Measurements from ENCODE around the gene CCL3.
"Not testable (repeated sequence)": the region's sequence is repeated elsewhere in the genome, so short reads cannot be mapped to it uniquely, and the experiment has no call there.

CCL3 gene

DNA sequence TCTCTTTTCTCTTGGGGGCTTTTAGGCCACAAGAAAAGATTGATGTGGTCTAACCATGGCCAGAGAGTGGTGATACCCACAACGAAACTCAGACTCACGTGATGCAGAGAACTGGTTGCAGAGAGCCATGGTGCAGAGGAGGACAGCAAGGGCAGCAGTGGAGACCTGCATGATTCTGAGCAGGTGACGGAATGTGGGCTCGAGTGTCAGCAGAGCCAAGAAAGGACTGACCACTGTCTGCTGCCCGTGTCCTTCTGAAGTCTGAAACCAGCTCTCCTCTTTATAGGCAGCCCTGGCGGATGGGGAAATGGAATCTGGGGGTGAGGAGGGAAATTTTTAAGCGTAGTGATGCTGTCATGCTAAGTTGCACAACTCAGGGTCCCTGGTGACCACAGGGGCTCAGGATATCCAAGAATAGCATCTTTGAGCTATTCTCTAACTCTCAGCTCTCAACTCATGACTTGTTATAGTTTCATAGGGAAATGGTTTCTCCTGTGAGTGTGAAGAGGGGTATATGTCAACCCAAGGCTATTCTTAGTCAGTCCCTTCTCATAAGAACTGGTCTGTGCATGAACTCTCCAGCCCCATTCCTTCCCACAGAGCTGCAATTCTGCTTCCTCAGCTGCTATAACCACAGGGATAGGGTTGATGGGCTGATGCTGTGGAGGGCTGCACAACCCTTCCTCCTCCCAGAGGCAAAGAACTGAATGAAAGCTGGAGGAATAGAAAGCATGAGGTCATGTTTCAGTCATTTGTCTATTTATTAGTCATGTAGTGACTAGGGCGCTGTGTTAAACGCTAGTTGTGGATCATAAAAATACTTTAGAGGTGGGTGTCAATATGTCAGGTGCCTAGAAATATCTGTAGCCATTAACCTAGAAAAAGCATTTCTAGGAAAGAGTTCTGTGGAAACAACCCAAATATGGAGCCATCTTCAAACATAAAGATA lies at the start of gene CCL3:
TSS of gene CCL3 (minus strand) at position 256 of the 949 bp plus-strand sequence. CDS start at position 171, 85 bp downstream.
- DNase-seq (ENCODE audit: low read depth in 2 of 2): no peak

DNA sequence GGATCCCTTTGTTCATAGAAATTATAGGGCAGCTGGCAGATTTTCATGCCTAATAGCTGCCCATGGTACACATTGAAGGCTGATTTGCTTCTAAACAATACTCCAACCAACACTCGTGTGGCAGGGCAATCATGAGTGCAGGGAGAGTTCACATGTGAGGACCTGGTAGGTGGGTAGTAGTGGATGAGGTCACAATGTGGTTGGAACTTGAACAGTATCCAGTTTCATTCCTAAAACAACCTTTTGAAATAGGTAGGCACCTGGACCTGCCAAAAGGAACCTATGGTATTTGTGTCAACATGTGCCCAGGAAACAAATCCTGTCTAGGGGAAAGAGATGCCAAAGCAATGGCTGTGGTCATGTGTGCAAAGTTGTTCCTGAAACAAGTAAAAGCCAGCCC lies 46.5 kb upstream of the CCL3 start:
- no peak for DNase-seq (ENCODE audit: low read depth in 2 of 2)

DNA sequence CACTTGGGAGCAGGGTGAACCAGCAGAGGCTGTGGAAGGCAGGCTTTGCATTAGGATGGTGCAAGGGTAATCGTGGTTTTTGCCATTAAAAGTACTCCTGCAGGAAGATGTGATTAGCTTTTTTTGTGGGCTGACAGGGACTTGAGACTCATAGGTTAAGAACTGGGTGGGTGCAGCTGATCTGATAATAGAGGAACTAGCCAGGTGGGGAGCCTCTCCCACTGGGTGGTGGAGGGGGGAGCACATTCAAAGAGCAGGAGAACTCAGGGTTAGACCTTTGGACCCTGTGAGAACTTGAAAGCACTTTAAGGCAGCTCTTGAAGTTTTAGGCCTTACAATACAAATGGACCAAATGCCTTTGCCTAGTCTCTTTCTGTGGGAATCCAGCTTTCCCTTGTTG lies 46.1 kb upstream of the CCL3 start:
- no peak for DNase-seq (ENCODE audit: low read depth in 2 of 2)

DNA sequence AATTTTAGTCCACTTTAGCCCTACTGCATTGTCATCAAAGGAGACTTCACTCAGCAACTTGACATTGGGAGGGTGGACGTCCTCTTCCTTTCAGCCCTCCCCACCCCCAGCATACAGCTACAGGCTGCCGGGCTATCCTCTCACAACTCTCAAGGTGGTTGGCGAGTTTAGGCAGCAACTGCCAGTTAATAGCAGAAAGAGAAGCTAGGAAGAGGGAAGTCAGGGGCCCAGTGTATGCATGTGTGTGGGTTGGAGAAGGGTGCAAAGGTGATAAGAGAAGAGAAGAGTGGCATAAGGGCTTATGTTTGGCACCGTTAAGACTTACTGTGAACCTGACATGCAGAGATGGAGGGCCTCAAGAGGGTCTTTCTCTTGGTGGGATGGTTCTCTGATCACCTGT lies 45.5 kb upstream of the CCL3 start:
- no peak for DNase-seq (ENCODE audit: low read depth in 2 of 2)

DNA sequence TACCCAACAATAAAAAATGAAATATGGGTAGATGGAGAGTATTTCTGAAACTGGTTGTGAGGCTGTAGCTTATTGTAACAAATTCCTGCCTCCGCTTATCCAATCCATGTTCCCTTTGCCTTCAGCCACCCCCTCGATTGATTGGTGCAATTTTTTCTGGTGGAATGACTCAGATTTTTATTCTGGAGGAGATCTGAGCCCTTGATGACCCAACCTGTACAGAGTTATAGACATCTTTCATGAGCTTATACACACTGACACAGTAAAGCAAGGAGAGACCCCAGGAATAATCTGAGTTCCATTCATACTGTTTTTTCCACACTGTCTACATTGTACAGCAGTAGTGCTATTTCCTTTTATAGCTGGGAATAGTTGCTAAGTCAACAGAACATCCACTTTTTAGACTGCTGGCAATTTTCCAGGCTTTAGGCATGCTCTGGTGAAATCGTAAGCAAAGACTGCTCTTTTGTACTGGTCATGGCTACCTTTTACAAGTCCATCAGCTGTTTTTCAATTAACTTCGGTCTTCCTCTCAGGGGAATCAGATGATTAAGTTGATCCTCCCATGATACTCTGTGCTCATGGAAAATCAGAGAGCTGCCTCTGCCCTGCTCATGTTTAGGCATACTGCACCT lies 43.8 kb upstream of the CCL3 start:
- DNase-seq (ENCODE audit: low read depth in 2 of 2): no peak

DNA sequence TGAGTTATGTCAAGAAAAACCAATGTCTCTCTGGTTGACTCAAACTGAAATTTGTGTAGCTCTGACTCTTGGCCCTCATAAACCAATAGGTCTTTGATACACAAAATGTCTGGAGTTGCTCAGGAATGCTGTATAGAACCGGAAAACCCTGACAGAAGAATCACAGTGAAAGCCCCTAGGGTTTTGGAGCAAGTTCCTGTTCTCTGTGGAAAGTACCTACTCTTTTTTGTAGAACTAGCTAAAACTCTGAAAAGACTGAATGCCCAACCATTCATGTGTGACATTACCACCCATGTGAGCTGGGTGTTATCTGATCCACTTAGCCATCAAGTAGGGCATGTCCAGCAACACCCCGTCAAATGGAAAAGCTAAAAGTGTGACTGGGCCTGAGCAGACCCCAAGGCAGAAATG lies 42.5 kb upstream of the CCL3 start:
- no peak for DNase-seq (ENCODE audit: low read depth in 2 of 2)

DNA sequence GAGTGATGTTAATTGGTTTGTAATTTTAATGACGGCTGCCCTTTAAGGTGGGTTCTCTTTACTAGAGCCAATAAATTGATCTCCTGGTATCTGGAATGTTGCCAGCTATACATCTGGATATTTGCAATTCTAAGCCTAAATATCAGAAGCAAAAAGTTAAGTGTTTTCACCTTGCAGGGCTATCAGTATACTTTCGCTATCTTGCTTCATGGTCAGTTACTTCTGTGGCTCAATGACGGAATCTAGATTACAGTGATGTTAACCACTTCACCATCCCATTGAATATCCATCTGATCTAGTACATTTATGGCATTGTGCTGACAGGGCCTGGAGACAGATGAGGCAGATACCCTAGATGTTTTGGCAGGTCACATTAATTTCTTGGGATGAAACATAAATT lies 42.0 kb upstream of the CCL3 start:
- DNase-seq (ENCODE audit: low read depth in 2 of 2): no peak

DNA sequence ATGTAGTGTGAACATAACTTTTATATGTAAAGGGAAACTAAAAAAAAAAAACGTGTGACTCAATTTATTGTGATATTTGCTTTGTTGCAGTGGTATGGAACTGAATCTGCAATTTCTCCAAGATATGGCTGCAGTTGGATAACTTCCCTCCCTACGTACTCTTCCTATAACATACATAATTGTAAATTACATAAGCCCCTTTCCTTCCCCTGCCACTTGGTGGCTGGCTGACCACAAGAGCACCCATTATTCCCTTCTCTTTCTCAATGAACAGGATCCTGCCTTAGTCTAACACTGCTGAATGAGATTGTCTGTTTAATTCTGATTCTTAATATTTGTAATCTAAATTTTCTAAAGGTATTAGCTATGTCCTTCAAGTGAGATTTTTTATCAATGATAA lies 41.5 kb upstream of the CCL3 start:
- DNase-seq (ENCODE audit: low read depth in 2 of 2): no peak

DNA sequence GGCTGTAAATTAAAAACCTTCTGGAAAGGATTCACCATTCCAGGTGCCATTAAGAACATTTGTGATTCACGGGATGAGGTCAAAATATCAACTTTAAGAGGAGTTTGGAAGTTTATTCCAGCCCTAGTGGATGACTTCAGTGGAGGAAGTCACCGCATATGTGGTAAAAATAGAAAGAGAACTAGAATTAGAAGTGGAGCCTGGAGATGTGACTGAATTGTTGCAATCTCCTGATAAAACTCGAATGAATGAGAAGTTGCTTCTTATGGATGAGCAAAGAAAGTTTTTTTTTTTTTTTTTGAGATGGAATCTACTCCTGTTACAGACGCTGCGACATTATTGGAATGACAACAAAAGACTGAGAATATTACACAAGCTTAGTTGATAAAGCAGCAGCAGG lies 40.4 kb upstream of the CCL3 start:
- DNase-seq (ENCODE audit: low read depth in 2 of 2): no peak

DNA sequence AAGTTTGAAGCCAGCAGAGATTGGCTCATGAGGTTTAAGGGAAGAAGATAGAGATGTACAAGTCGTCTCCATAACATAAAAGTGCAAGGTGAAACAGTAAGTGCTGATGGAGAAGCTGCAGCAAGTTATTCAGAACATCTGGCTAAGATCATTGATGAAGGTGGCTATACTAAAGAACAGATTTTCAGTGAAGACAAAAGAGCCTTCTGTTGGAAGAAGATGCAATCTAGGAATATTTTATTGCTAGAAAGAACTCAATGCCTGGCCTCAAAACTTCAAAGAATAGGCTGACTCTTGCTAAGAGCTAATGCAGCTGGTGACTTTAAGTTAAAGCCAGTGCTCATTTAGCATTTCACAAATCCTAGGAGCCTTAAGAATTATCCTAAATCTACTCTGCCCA lies 39.7 kb upstream of the CCL3 start:
- DNase-seq (ENCODE audit: low read depth in 2 of 2): no peak

DNA sequence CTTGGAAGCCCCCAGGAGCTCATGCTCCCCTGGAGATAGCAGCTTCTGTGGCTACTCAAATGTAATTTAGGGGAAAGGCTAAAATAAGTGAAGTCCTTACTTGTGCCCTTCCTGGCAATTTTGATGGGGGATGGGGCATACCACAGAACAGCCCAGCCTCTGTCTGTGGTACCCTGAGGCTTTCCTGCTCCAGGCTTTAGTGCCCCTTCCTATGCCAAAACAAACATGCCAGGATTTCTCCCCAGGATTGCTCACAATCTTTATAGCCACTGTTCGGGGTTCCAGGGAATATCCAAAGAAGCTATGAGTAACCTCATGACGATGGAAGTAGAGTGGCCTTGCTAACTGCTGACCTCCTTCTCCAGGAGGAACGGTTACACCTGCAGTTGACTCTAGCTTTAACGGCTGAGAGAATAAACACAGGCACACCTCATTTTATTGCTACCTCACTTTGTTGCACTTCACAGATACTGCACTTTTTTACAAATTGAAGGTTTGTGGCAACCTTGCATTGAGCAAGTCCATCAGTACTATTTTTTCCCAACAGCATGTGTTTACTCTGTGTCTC lies 38.6 kb upstream of the CCL3 start:
- DNase-seq (ENCODE audit: low read depth in 2 of 2): no peak

DNA sequence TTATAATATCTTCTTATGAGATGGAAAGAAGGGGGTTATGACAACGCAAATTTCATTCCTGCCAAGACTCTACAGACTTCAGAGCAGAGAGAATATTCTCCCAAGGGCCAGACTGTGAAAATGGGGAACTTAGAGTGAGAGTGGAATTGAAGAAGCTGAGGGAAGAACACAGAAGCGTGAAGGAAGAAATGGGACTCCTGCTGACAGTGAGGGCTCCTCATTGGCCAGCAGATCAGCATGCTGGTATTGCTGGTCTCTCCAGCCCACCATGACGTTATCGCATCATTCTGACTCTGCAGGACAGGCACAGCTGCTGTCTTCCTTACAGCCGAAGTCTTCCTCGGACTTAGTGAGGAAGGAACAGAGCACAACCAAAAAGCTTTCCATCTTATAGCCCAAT lies 38.0 kb upstream of the CCL3 start:
- no peak for DNase-seq (ENCODE audit: low read depth in 2 of 2)

DNA sequence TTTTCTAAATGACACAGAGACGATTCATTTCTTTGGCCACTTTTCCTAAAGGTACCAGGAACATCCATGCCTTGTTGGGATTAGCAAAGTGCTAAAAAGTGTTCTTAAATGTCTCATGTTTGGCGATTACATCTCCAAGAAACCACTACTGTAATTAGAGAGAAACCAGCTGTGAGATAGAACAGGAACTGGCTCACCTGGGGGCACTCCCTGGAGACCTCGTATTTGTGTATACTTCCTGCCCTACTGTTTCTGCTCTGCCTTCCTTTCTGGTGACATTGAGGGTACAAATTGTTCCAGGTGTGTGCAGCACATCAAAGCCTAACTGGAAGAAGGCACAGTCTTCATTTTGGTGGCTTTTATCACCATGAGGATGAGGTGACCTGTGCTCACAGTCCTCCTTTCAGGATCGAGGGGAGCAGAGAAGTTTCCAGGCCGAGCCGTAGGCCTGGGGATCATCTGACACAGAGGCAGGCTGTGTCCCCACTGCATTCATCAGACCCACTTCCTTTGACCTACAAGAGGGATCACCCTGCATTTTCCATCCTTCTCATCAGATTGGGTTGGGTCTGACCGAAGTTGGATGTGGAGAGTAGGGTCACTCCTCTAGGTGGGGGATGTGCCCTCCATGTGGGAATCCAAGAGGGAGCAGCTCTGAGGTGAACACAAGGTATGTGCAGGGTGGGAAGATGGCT lies 37.4 kb upstream of the CCL3 start:
- no peak for DNase-seq (ENCODE audit: low read depth in 2 of 2)

DNA sequence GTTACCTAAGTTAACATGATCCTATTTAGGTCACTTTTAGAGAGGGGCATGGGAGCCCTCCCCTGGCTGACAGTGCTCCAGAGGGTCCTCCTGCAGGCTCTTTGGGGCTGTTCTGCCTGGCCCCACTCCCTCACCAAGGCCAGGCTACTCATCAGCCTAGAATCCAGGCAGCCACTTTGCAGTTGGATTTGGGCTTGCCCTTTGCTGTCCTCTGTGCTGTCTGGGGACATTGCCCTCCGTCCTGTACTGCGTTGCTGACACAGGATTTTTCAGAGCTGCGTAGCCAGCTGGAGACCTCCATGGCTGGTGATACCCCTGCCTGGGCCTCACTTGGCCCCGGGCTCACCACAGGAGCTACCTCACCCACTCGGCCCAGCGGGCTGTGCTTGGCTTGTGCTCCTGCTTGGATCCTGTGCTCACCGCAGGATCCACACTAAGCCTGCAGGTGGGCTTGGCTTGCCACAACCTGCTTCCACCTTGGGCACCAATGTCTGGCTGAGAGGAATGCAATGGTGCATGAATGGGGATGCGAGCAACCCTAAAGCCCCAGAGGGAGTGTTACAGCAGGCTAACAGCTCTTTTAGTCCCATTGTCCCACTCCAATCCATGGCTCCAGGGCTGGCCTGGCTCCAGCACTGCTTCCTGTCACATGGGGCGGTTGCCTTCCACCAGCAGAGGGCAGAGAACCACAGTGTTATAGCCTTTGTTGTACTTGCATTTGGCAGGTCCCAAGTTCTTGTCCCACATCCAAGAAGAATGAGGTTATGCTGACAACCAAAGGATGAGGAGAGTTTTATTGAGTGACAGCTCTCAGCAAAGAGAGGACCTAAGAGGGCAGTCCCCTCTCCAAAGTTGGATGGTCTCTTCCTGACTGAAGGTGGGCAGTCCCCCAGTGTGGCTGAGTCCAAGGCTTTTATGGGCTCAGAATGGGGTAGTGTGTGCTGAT lies 35.2 kb upstream of the CCL3 start:
- no peak for DNase-seq (ENCODE audit: low read depth in 2 of 2)

DNA sequence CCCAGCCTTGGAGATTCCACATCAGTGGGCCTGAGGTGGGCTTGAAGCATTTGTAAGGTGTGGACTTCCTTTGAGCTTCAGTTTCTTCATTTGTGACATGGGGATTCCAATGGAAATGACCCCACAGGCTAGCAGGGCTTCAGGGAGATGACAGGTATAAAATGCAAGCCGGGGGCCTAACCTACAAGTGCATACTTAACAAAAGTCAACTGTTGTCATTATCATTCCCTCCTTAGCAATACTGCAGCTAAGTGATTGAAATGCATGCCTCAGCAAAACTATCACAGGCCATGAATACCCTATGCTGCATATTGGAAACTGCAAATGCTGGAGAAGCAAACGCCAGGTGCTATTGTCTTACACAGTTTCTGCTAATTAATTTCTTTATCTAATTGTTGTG lies 33.5 kb upstream of the CCL3 start:
- no peak for DNase-seq (ENCODE audit: low read depth in 2 of 2)

DNA sequence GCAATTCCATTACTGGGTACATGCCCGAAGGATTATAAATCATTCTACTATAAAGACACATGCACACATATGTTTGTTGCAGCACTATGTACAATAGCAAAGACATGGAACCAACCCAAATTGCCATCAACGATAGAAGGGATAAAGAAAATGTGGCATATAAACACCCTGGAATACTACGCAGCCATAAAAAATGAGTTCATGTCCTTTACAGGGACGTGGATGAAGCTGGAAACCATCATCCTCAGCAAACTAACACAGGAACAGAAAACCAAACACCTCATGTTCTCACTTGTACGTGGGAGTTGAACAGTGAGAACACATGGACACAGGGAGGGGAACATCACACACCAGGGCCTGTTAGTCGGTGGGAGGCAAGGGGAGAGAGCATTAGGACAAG lies 31.2 kb upstream of the CCL3 start:
- not testable (repeated sequence) for DNase-seq (ENCODE audit: low read depth in 2 of 2)

DNA sequence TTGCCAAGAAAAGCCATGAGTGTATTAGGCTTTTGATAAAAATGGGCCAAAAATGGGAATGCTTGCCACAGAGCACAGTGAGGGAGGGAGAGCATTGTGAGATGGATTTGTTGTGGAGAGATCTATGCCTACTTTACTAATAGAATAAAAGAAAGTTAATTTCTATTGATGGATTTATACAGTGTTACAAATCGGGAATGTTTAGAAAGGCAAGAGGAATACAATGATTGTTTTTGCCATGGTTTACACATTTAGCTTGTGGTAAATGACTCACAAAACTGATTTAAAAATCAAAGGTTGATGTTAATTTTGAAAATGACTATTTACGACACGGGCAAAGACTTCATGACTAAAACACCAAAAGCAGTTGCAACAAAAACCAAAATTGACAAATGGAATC lies 30.3 kb upstream of the CCL3 start:
- no peak for DNase-seq (ENCODE audit: low read depth in 2 of 2)

DNA sequence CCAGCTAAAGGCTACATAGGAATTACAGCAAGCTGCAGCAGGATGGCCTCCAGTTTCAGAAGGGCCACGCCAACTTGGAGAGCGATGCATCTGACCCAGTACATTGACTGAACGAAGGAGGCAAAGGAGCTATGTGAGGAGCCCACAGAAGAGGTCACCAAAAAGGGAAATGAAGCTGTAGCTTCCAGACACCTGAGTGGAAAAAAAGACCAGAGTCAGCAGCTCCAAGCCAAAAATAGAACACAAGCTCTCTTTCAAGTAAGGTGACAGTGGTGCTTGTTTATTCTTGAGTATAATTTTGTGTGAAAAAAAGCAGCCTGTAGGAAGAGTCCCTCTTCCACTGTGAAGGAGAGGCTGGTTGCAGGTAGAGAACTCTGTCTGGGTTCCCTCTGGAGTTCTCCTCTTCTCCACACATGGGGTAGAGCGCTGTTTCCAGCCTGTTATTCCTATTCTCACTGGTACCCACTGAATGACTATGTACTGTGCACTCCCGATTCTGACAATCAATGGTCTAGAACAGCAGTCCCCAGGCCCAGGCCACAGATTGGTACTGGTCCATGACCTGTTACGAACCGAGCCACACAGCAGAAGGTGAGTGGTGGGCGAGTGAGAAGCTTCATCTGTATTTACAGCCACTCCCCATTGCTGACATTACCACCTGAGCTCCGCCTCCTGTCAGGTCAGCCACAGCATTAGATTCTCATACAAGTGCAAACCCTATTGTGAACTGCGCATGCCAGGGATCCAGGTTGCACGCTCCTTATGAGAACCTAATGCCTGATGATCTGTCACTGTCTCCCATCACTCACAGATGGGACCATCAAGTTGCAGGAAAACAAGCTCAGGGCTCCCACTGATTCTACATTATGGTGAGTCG lies 28.8 kb upstream of the CCL3 start:
- DNase-seq (ENCODE audit: low read depth in 2 of 2): no peak

DNA sequence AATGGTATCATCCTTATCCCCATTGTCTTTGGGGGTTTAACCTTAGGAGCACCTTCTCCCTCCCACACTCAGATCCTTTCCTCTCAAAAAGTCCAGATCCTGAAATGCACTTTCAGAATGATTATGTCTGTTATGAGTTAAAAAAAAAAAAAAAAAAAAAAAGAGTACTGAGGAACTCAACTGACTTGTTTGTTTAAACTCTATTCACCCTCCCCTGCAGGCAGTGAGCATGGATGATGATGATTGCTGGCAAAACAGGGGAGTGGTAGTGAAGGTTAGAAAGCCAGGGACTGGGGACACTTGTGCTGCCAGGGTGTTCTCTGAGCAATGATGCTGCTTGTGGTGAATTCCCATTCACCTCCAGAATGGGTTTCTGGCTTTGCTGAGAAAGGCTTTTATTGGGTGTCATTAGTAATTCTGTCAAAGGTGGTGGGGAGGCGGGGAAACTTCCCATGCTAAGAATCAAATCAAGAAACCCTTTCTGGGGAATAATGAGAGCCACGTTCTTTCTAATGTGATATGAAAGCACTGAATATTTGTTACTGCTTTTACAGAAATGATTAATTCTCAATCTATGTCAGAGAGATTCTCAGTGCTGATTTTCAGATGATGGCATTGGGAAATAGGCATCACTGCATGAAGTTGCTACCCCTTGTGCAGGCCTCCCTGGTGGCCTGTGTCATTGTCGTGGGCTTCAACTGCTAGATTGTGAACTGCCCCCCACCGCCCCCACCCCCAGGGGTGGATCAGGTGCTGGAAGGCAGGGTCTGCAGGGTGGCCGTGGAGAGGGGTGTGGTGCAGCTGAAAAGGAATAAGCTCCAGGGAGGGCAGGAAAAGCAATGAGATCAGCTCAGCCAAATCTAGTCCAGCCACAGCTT lies 27.8 kb upstream of the CCL3 start:
- no peak for DNase-seq (ENCODE audit: low read depth in 2 of 2)
